G401 (cell line): ENCODE measurements around the gene CD99. TPM values are rescaled to one million over a fixed set of nuclear protein-coding genes. Genes with fewer than 3 reads are reported as not detected.

ENCODE experiments used
- DNase-seq: peaks from one replicate; pipeline ENCODE4 v3.0.0-alpha.2; 2015; ENCODE audit warnings: low spot score
- in situ Hi-C: cut with HindIII; loops from 2 replicates; pipeline ENCODE4 v1.10.0; 2016; ENCODE audit warnings: low sequenced_read_pairs, mixed read lengths
- total RNA-seq: library from RNA; depleted of rRNA; stranded (reverse); fragments of >200 nt; shearing (Covaris generic); gene quantifications from 2 replicates; pipeline ENCODE4 v1.2.3, GENCODE V29; 2014; rRNA removed

CD99 gene, protein sequence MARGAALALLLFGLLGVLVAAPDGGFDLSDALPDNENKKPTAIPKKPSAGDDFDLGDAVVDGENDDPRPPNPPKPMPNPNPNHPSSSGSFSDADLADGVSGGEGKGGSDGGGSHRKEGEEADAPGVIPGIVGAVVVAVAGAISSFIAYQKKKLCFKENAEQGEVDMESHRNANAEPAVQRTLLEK
- 127 and 133 TPM in 2 replicates for total RNA-seq

DNA sequence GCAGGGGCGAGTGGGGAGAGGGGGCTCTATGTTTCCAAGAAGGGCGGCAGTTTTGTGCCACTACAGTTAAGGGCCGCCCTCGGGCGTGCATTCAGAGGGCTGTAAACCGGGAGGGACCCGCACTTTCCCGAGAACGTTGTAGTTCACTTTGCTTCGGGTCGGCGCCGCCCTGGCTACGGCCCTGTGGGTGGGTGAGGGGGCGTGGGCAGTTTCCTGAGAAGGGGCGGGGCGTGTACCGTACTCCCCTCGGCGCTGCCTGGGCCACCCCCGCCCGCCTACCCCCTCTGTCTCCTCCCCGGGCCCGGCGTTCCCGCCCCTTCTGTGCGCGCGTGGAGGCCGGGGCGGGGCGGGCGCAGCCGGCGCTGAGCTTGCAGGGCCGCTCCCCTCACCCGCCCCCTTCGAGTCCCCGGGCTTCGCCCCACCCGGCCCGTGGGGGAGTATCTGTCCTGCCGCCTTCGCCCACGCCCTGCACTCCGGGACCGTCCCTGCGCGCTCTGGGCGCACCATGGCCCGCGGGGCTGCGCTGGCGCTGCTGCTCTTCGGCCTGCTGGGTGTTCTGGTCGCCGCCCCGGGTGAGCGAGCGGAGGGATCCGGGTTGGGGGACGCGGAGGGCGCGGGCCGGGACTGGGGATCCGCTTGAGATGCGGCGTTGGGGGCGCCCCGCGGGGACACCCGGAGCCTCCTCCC is at the start of gene CD99:
TSS of gene CD99 (plus strand) at position 440 of the 687 bp plus-strand sequence. CDS start at position 506, 66 bp downstream.
- DNase-seq = peak; percentile 42
- in situ Hi-C loops = no loop called here

DNA sequence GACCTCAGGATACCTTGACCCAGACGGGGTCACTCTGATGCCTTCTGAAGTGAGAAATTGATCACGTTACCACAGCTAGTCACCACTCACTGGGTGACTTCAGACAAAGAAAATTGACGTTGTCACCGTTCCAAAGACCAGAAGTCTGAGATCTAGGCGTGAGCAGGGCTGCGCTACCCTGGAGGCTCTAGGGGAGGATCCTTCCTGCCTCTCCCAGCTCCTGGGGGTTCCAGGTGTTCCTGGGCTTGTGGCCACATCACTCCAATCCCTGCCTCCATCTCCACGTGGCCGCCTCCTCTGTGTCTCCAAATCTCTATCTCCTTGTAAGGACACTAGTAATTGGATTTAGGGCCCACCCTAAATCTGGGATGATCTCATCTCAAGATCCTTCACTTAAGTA is 48.9 kb upstream of the CD99 start:
- in situ Hi-C loops = no loop called here
- DNase-seq = no peak

DNA sequence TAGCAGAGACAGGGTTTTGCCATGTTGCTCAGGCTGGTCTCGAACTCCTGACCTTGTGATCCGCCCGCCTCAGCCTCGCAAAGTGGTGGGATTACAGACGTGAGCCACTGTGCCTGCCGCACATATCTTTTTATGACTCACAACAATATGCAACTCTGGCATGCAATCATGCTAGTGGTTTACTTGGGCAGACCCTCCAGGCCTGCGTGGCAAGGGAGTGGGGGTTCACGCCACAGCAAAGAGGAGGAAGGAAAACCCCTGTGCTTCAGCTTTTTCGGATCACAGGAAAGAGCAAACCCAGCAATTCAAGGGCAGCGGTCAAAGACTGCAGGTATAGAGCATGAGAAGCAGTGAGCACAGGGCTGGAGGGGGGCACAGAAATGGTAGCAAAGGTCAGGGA is 48.3 kb upstream of the CD99 start:
- DNase-seq = no peak
- in situ Hi-C loops = no loop called here

DNA sequence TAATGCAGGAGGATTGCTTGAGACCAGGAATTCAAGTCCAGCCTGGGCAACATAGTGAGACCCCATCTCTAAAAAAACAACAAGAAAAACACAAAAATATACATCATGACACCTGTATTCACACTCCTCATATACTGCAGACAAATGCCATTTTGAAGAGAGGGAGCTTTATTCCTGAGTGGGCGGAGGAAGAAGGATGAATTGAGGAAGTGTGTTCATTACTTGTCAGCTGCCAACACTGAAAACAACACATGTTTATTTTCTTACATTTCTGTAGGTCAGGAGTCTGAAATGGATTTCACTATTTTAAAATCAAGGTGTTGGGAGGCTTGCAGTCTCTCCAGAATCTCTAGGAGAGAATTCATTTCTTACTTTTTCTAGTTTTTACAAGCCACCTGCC is 47.2 kb upstream of the CD99 start:
- DNase-seq = no peak
- in situ Hi-C loops = no loop called here

DNA sequence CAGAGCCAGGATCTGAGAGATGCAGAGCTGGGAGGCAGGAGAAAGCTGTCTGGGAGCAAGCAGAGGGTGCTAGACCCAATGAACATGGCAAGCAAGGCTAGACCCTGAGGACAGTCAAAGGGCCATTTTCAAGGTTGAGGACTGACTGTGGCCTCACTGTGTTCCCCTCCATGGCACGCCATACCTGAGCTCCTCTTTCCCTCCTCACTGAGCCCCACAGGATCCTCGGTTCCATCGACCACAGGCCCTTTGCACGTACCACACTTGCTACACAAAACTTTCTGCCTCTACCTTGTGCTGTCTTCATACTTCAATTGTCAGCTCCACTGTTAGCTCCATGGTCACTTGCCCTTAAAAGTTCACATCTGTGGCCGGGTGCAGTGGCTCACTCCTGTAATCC is 45.5 kb upstream of the CD99 start:
- DNase-seq = no peak
- in situ Hi-C loops = no loop called here

DNA sequence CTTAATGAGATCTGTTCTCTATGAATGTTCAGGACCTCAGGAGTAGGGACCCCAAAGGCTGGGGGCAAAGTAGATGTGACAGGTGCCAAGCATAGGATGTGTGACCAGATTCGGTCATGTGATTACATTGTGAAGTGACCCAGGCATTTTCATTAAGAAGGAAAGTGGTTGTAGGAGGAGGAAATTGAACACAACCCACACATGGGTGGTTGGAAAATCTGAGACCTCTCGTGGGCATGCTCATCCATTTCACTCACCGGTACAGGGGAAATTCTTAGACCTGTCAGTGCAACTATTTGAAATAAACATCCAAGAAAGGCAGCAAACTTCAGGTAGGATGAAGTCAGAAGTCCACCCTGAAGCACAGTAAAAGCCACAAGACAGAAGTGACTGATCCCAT is 43.5 kb upstream of the CD99 start:
- no peak for DNase-seq
- in situ Hi-C loops = no loop called here

DNA sequence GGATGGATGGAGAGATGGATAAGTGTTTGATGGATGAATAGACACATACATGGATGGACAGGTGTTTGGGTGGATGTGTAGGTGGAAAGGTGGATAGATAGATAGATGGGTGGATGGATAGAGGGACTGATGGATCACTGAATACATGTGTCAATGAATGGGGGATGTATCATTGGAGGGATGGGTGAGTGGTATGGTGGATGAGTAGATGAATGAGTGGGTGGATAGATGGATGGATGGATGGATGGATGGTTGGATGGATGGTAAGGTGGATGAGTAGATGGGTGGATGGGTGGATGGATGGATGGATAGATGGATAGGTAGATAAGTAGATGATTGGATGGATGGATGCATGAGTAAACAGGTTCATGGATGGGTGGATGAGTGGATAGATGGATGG is 41.1 kb upstream of the CD99 start:
- in situ Hi-C loops = no loop called here
- DNase-seq = no peak

DNA sequence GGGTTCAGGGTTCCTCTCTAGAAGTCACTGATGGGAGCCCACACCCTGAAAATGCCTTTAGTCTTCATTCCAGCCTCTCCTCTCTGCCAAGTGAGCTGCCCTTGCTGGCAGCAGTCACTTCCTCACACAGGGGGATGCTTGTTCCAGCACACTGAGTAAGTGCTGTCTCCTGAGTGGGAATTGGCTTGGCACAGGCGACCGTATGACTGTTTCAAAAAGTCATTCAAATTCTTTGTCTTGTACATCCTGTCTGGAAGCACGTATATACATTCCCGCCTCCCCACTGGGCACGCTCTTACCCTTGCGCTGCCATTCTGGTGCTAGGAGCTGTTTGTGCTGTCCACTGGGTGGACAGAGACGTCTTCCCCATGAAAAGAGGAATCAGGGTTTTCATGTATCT is 40.2 kb upstream of the CD99 start:
- no peak for DNase-seq
- in situ Hi-C loops = no loop called here

DNA sequence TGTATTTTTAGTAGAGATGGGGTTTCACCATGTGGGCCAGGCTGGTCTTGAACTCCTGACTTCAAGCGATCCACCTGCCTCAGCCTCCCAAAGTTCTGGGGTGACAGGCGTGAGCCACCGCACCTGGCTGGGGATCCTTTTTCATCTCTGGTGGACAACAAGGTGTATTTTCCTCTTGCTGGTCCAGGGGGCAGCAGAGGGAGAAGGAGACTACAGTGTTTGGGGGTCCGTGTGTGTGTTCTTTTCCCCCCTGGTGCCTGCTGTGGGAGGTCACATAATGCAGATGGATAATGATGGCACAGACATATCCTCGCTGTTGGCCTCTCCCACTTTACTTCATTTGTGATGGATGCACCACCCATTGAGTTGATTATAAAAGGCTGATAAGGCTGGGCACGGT is 39.0 kb upstream of the CD99 start:
- in situ Hi-C loops = no loop called here
- DNase-seq = no peak

DNA sequence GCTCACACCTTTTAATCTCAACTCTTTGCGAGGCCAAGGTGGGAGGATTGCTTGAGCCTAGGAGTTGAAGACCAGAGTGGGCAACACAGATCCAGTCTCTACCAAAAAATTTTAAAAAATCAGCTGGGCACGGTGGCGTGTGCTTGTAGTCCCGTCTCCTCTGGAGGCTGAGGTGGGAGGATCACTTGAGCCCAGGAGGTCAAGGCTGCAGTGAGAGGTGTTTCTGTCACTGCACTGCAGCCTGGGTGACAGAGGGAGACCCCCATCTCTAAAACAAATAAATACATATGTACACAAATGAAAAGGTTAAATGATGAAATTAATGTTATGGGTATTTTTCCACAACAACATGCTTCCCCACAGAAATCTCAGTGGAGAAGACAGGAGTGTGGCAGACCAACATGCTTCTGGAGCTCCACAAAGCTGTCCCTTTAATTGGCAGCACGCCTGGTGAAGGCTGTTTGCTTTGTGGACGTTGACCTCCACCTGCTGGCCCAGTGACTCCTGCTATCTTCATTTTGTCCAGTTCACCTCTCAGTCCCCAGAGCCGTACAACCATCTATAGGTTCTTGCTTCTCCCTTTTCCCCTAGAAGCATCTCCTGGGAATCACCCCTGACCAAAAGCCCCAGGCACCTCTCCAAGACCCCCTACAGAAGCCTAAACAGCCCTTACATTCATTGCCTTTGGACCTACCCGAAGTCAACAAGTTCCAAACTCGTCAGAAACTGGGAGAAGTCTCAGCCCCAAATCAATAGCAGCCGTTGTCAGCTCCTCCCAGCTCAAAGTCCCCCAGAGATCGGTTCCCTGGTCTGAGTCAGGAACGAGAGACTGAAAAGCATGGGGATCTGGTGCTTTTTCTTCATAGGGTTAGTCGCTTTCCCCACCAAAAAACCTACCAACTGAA is 36.4 kb upstream of the CD99 start:
- in situ Hi-C loops = no loop called here
- no peak for DNase-seq

DNA sequence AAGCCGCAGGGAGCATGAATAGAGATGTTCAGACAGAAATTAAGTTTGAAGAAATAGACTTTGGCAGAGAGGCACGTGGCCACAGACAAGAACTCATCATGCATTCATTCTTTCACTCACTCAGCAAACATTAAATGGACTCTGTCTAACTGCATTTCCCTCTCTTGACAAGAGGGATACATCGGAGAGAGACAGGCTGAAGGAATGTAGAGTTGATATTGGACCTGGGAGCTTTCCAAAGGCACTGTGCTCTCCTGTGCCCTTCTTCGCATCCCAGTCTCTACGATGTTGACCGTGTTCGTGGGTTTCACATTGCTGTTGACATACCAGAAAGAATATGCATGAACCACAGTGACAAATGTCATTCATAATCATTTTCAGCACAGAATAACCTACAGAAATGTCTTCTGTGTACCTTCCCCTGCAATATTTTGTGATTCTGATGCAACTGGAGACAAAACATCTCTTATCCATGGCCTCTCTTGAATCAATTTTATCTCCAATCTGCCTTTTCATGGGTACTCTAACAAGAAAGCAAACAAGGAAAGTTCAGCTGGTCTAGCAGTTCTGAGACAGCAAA is 34.7 kb upstream of the CD99 start:
- no peak for DNase-seq
- in situ Hi-C loops = no loop called here

DNA sequence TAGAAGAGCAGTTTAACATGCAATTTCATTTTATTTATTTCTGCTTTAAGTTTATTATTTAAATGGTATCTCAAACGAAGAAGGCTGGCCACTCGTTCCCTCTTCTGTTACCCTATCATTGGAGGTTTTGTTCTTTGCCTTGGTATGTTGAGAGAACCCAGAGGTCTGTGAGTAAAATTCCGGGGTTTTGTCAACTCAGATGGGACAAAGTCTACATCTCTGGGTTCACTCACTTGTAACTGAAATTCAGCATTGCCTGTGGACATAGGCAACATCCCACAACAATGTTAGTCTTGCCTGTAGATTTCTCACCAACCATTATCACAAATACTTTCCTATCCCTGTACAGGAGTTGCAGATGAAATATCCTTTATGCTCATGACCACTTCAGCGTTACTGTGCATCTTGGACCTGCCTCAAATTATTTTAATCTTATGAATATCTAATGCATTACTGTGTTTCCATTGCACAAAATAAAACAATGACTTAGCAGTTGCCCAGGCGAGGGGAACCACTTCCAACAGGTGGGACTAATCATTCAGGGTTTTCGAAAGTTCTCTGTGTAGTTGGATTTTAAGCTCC is 33.5 kb upstream of the CD99 start:
- no peak for DNase-seq
- in situ Hi-C loops = no loop called here

DNA sequence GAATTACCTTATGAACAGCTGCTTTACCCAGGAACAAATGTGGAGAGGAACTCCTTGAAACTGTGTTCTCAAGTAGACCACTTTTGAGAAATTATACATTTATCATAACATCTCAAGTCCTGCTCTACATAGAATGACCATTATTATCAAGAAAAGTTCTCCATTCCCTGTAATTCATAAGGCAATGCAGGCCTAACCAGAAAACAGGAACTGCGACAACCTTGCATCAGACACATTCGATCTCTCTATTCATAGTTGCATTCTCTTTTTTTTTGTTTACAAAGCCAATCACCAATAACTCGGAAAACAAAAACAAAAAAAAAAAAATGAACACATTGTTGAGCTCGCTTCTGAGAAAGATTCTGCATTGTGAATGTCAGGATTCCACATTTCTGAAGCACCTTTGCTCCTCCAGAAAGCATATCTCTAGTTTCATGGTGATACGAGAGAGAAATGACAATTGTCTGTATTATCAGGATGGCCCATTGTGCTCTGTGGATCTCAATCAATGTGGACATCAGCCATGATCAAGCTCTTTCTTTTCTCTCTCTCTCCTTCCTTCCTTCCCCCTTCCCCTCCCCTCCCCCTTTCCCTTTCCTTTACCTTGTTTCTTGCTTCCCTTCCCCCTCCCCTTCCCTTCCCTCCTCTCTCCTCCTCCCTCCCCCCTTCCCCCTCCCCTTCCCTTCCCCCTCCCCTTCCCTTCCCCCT is 32.4 kb upstream of the CD99 start:
- no peak for DNase-seq
- in situ Hi-C loops = no loop called here

DNA sequence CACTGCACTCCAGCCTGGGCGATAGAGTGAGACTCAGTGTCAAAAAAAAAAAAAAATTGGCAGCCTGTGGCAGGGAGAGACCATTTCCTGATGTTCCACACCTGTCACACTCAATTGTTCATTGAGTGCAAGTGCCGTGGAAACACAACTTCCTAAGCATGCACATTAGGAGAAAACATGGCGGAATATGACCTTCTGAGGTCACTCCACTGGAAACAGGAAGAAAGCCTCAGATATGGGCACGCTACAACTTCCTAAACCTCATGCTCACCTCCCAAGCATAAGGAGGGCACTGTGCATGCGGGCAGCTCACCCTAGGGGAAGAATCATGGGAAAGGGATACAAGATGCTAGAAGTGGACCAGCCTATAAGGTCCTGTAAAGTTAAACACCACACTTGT is 28.5 kb upstream of the CD99 start:
- in situ Hi-C loops = no loop called here
- no peak for DNase-seq

DNA sequence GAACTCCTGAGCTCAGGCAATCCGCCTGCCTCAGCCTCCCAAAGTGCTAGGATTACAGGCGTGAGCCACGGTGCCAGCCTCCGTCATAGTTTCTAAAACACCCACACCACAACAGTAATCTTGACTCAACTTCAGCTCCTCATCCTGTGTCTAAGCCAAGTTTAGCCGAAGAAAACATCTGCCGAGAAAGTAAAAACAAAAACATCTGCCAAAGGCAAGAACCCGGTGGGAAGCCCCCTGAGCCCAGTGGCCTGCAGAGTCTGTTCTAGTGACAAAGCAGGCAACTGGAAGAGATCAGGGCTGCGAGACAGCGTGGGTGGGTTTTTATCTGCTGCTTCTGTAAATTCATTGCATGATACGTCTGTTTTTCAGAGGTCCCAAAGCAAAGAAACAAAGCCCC is 26.6 kb upstream of the CD99 start:
- in situ Hi-C loops = no loop called here
- no peak for DNase-seq

DNA sequence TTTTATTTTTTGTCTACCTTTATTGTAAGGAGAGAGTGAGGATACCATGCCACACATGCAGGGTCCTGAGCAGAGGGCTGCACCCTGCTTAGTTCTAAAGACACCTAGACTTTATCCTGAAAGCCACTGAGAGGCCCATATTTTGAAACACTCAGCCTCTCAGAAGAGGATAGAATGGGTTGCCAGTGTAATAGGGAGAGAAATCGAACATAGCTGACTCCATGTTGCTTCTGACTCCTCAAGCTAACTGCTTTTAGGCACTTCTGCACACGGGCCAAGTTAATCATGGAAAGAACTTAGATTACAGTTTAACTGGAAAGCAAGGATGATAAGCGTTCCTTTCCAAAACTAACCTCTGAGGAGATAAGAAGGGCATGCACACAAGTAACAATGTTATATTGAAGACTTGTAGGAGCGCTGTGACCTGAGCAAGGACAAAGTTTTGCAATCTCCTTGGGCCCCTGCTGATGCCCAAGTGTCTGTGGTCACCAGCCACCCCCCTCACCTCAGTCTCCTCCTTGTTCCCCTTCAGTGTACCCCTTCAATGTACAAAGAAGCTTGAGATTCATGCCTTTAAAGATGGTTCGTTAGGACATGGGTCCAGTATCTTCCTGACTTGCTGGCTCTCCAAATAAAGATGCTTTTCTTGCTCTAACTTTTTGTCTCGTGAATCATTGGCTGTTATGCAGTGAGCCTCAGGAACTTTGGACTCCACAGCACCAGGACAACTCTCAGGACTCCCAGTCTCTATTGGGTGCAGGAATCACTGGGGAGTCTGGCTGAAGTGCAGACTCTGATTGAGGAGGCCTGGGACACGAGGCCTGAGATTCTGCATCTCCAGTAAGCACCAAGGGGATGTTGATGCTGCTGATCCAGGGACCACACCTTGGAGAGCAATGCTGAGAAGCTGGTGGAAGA is 25.4 kb upstream of the CD99 start:
- in situ Hi-C loops = no loop called here
- DNase-seq = no peak

DNA sequence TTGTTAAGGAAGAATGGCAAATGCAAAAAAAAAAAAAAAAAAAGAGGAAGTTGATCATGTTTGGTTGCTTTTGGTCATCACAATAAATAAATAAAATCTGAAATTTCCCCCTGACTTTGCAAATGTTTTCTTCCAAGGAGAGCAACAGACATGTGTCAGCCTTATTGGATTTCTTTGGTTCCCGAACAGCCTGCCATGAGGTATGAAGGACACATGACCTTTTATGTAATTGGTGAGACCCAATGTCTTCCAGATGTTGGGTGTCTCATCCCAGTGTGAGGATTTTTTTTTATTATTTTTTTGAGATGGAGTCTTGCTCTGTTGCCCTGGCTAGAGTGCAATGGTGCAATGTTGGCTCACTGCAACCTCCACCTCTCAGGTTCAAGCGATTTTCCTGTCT is 24.6 kb upstream of the CD99 start:
- in situ Hi-C loops = no loop called here
- DNase-seq = no peak

DNA sequence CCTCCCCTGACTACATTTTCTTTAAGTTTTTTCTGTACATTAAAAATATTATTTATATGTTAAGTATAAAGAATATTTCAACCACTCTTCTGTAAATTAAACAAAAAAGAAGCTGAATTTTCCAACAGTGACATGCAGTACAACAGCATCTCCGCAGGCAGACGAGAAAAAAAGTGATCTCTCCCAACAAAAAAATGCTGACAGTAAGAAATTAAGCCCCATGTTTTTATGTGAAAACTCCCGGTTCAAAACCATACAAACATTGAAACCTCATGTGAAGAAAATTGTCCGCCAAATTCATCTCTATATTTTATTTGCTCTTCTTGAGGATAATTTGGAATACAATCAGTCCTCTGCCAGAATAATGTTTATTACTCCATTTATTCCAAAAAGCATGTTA is 20.1 kb upstream of the CD99 start:
- in situ Hi-C loops = no loop called here
- no peak for DNase-seq
